DMS53 (cell line): Measurements from ENCODE around the gene SPINDOC.
"Not testable (repeated sequence)": the region's sequence is repeated elsewhere in the genome, so short reads cannot be mapped to it uniquely, and the experiment has no call there.

ENCODE experiments used
- DNase-seq: peaks from one replicate; lab custom pipeline; 2025; lab: John Stamatoyannopoulos, UW

Gene SPINDOC

DNA sequence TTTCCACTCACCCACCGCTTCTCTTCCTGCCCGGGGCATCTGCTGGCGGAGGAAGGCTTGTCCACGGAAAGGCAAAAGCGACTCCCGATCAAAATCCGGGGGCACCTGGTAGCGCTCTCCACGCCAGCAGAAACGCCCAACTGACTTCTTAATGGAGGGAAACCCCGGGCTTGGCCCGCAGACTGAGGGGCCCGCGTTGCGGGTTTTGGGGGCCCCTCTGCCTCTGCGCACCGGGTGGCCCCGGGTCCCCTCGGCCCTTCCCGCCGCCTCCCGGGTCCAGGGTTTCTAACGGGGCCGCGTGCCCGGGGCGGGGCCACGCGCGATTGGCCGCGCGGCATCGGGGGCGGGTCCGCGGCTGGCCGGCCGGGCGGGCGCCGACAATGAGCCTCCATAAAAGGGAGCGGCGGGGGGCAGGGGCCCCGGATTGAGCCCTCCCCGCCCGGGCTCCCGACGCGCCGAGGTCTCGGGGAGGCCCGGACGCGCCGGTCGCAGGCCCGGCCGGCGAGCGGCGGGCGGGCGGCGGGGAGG is at the start of gene SPINDOC:
Gene SPINDOC (plus strand): TSS at position 422 of the 528 bp plus-strand sequence. CDS start 231 bp downstream, outside the sequence.
- peak; percentile 88 for DNase-seq

DNA sequence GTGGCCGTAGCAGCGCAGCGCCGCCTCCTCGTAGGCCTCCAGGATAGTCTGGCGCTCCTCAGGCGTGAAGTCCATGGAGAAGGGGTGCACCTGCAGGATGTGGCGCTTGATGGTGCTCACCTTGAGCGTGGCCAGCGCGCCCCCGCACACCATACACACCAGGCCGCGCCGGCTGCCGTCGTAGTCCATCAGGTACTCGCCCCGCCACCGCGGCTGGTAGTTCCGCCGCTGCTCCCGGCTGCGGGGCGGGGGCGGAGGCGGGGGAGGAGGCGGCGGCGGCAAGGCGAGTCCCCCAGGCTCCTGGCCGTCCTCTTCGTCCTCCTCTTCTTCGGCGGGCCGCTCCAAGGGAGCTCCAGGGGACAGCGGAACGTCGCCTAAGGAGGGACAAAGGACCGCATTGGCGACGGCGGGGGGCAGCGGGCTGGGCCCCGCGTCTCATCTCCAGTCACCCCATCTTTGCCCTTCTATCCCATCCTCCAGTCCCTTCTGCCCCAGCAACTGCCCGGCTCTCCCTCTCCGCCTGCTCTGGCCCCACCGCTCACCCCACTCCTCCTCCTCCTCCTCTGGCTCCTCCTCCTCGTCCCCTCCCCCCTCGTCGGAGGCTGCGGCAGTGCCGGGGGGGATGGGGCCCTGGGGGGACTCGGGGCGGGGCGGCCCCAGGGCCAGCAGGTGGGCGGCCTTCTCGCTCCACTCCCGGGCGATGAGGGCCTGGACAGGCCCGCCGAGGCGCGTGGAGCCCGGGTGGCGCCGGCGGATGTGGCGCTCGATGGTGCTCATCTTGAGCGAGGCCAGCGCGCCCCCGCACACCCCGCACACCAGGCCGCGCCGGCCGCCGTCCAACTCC is 49.5 kb upstream of the SPINDOC start:
- DNase-seq = no peak

DNA sequence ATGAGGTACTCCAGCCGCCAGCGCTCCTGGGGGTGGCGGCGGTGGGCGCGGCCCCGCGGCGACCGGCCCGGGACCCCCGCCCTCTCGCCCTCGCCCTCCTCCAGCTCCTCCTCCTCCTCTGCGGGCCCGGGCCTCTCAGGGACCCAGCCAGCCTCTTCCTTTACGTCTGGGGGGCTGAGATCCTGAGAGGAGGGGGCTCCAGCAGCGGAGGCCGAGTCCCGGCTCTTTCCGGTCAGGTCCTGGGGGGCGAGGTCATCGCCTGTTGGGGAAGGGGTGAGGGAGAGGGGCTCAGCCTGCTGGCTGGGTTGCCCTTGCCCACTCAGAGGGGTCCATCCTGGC is 48.9 kb upstream of the SPINDOC start:
- DNase-seq = no peak

DNA sequence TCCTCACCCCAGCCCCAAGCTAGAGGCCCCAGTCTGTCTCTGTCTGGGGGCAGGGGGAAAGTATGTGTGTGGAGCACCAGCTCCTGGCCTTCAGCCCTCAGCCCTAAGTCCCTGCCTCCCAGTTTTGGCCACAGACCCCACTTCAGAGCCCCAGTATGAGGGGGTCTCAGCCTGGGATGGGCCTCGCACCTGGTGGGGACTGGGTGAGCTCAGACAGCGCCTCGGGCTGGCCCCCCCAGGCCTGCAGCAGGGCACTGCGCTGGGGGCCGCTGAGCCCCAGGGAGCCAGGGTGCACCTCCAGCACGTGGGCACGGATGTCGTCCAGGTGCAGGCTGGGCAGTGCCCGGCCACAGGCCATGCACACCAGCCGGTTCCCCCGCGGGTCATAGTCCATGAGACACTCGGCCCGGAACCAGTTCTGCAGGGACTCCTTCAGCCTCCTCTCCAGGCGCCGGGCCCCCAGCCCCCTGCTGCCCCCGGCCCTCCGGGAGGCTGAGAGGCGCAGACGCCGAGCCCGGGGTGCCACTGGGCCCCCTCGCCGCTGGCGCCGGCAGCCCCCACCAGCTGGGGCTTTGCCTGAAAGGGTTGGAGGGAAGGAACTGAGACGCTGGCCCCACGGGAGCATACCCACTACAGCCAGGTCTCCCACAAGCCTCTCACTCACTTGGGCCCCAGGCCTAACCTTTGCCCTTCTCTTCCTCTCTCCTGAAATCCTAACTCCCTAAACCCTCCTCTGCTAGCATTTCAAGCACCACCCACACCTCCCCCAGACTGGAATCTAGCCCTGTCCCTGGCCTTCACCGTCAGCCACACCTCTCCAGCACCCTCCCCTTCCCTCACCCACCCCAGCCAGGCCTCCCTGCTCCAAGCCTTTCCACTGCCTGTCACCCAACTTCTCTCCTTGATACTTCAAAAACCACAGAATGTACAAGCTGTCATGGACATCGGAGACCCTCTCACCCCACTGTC is 48.3 kb upstream of the SPINDOC start:
- DNase-seq = peak; percentile 21

GRCh38 chr11:63765688-63766241 is 47.5 kb upstream of the SPINDOC start:
- no peak for DNase-seq

GRCh38 chr11:63766531-63767235 is 46.6 kb upstream of the SPINDOC start:
- no peak for DNase-seq

- no peak for DNase-seq
Measured at GRCh38 chr11:63767267-63767564, 46.0 kb upstream of the SPINDOC start.

DNA sequence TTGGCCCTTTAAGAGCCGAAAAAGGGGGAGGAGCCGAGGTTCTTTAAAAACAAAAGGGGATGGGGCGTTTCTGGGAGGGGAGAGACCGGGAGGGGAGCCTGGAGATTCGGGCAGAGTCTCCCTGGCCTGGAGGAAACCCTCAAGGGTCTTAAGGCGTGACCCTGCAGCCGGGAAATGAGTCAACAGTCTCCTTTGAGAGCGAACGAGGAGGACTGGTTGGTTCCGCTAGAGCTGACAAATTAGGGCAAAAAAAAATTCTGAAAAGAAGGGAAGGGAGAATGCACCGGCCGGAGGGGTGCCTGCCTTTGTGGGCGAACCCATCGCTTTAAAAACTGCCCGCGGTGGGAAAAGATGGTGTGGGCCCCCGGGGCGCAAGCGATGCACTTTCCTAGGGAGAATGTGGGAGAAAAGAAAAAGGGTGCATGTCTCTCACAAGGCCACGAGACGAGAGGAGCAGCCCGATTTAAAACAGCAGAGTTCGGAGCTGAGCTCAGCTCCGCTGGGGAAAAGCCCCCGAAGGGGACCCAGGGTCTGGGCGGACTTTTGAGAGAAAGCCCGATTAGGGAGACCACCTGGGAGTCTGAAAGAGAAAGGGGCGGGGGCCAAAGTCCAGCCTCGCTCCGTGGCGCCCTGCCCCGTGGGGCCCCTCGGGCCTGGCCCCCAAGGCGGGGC is 45.6 kb upstream of the SPINDOC start:
- DNase-seq = peak; percentile 67

DNA sequence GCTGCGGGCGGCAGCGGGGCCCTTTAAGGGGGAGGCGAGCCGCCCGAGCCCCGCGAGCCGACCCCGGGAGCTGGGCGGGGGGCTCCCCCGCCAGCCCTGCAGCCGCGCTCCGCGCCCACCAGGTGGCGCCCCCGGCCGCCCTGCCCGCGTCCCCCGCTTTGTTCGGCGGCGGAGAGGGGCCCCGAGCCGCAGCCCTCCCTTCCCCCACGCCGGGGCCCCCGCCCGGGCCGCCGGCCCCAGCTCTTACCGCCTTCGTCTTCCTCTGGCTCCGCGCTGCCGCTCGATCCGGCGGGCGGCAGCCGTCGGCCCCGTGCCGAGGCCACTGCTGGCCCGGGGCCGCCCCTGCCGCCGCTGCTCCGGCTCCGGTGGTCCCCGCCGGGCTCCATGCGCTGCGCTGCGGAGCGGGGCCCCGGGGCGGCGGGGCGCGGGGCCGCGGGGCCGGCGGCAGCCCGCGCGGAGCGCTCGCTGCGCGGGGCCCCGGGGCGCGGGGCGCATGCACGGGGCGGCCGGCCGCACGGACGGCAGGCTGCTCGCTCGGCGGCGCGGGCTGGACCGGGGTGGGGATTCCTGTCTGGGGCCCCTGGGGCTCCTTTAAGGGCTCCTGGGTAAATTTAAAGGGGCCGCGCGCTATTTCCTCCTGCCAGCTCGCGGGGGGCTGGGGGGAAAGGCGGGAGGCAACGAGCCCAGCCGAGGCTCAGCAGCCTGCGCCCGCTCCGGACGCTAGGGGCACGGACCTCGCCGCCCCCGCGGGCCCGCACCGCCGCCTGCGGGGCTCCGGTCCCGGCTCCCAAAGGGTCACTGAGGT is 44.8 kb upstream of the SPINDOC start, which contains the start of gene ZFTA:
Gene ZFTA (minus strand): TSS at position 539 of the 805 bp plus-strand sequence. CDS start 153 bp downstream, at position 386.
- peak; percentile 59 for DNase-seq

- DNase-seq = peak; percentile 44
Measured at GRCh38 chr11:63769042-63769713, 44.1 kb upstream of the SPINDOC start.

DNA sequence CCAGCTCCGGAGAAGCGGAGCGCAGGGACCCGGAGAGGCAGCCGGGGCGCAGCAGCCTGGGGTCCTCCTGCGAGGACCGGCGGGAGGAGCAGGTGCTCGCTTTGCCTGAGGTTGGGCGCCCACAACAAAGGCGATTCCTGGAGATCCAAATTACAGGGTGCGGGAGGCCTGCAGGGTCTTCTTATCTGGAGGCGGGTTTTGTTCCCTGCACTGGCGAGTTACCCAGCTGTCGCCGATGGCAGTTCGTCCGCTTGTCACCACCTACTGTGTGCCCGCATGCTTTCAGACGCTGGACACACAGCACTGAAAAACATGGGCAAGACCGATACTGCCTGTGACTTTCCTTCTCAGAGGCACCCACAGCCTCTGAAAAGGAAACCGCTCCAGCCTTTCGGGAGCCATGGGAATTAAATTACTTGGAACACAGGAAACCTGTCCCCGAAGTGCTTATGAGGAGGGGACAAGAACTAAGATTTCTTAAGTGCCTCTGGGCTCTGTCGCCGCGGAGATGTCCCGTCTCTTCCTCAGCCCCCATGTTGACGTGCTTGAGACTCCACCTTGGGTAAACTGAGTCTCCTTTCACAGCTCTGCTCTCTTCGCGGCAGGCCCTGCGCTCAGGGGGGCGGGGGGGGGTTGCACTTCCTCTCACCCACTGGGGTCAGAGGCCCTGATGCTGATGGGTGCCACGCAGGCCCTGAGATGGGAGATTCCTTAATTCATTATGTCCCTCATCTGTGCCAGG is 43.4 kb upstream of the SPINDOC start:
- peak; percentile 33 for DNase-seq

- DNase-seq = no peak
Measured at GRCh38 chr11:63770763-63771162, 42.5 kb upstream of the SPINDOC start.

- DNase-seq = not testable (repeated sequence)
Measured at GRCh38 chr11:63771741-63772318, 41.4 kb upstream of the SPINDOC start.

- DNase-seq = no peak
Measured at GRCh38 chr11:63775191-63775590, 38.1 kb upstream of the SPINDOC start.

GRCh38 chr11:63779039-63779438 is 34.2 kb upstream of the SPINDOC start:
- DNase-seq = no peak

DNA sequence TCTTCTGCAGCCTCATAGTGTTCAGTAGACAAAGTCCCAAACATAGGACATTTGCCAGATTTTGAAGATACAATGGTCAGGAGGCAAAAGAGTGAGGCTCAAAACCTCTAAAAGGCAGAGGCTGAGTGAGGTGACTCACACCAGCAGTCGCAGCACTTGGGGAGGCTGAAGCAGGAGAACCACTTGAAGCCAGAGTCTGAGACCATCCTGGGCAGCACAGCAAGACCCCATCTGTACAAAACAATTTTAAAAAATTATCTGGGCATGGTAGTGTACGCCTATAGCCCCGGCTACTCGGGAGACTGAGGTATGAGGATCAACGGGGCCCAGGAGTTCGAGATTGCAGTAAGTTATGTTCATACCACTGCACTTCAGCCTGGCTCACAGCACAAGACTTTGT is 30.5 kb upstream of the SPINDOC start:
- no peak for DNase-seq

- no peak for DNase-seq
Measured at GRCh38 chr11:63783925-63784592, 29.2 kb upstream of the SPINDOC start.

- DNase-seq = no peak
Measured at GRCh38 chr11:63785823-63786222, 27.4 kb upstream of the SPINDOC start.
